Prostate gland (tissue), 2 donors: ENCODE data around the gene NMNAT3. TPM values are rescaled to one million over a fixed set of nuclear protein-coding genes. Genes with fewer than 3 reads are reported as not detected.

Source experiments
- DNase-seq: peaks from one replicate; pipeline ENCODE4 v3.0.0-alpha.2; 2019; ENCODE audit warnings: low spot score
- H3K27ac ChIP-seq, 2 donors: fragments of 200-600 bp; sonication (generic); 2 replicates each; pipeline ENCODE4 v1.5.1; 2017 to 2019
- H3K27me3 ChIP-seq: fragments of 200-600 bp; sonication (generic); replicated peaks from 2 replicates; pipeline ENCODE4 v1.5.1; 2019; ENCODE audit not compliant: insufficient read depth
- H3K36me3 ChIP-seq, 2 donors: fragments of 200-600 bp; sonication (generic); 1 replicate in 1 of 2; 2 replicates in 1 of 2; pipeline versions ENCODE4 v1.5.1 to v1.8.1; 2017 to 2019
- H3K4me1 ChIP-seq: fragments of 200-600 bp; sonication (generic); replicated peaks from 2 replicates; pipeline ENCODE4 v1.5.1; 2019
- H3K4me3 ChIP-seq, 2 donors: fragments of 200-600 bp; sonication (generic); 2 replicates each; pipeline ENCODE4 v1.5.1; 2017 to 2019
- H3K9me3 ChIP-seq: fragments of 200-600 bp; sonication (generic); 2 replicates; pipeline ENCODE4 v1.5.1; 2017
- POLR2A ChIP-seq: fragments of 450-650 bp; IDR thresholded peaks from one replicate; pipeline ENCODE4 v1.6.1; 2016; ENCODE audit warnings: antibody characterized with exemption, mild to moderate bottlenecking
- POLR2AphosphoS5 ChIP-seq: sonication (generic); formaldehyde crosslinking; IDR thresholded peaks from one replicate; pipeline ENCODE4 v1.6.1; 2017; ENCODE audit warnings: antibody characterized with exemption
- WGBS: methylation state at CpG from one replicate; pipeline ENCODE4 v1.1.5; 2018; 5-methylcytosine and 5-hydroxymethylcytosine counted together
- intact Hi-C: fragments of 100-400 bp; cut with DNase I; formaldehyde crosslinking; loops from one replicate; pipeline ENCODE4 v1.14.2; 2022
- total RNA-seq, 2 donors: library from RNA; depleted of rRNA; stranded (reverse); fragments of >200 nt; gene quantifications; one replicate each; pipeline ENCODE4 v1.1.0, GENCODE V29; 2016
- TF ChIP-seq, protein P1 (sequence below), 4 experiments: fragments of 200-600 bp in 2 of 4; fragments of 450-650 bp in 2 of 4; sonication (generic) in 2 of 4; IDR thresholded peaks; 1 replicate in 3 of 4; 2 replicates in 1 of 4; pipeline ENCODE4 v1.5.1; 2016 to 2019; ENCODE audit warnings: antibody characterized with exemption in 4 of 4, mild to moderate bottlenecking in 2 of 4, moderate library complexity in 2 of 4

The NMNAT3 gene
- total RNA-seq, 2 donors from 2014 or later = 11.9 to 15.6 TPM

DNA sequence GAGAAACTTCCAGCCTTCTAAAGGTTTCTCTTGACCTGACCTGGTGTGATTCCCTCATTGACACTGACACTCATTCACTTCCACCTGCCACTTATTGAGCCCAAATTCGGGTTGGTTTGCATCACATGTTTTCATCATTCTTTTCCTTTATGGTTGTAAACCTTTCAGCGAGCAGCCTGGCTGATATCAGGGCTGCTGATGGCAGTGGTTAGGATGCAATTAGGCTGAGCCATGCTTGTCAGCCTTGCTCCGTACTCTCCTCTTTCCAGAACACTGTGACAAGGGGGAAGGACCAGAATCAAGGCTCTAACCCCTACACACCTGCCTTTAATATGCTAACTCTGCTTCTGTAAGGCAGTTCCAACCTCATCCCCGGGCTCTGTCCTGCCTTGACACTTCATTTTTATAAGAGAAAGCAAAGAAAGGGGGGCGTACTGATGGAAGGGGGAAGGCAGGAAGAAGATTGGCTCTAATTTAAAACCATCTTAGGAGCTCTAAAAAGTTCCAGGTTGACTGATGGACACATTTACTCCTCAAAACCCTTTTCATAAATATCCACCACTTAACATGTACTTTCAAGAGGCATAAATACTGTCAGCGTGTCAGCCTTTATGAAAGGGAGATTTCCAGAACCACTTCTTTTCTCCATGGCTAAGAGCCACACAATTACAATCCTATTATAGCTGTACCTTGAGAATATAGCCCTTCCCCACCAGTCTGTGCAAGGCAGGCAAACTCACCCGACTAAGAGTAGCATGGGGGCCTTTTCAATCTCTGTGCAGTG is 5.7 kb downstream of the NMNAT3 start:
- H3K27me3 ChIP-seq = no peaks in the 10 kb centered on the region
- no peak overlapping the region for H3K27ac ChIP-seq
- intact Hi-C loops = no loop called here
- no peaks in the 10 kb centered on the region for H3K36me3 ChIP-seq
- H3K4me1 ChIP-seq = no peaks in the 10 kb centered on the region
- TF ChIP-seq POLR2AphosphoS5 (no peak), POLR2A (no peak)
- TF ChIP-seq, protein P1, sequence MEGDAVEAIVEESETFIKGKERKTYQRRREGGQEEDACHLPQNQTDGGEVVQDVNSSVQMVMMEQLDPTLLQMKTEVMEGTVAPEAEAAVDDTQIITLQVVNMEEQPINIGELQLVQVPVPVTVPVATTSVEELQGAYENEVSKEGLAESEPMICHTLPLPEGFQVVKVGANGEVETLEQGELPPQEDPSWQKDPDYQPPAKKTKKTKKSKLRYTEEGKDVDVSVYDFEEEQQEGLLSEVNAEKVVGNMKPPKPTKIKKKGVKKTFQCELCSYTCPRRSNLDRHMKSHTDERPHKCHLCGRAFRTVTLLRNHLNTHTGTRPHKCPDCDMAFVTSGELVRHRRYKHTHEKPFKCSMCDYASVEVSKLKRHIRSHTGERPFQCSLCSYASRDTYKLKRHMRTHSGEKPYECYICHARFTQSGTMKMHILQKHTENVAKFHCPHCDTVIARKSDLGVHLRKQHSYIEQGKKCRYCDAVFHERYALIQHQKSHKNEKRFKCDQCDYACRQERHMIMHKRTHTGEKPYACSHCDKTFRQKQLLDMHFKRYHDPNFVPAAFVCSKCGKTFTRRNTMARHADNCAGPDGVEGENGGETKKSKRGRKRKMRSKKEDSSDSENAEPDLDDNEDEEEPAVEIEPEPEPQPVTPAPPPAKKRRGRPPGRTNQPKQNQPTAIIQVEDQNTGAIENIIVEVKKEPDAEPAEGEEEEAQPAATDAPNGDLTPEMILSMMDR (IDR thresholded peaks at IDR 0.05) = no peak
- H3K4me3 ChIP-seq = no peak overlapping the region
- no peaks in the 10 kb centered on the region for H3K9me3 ChIP-seq
- WGBS = 70% methylated on average over 7 of the region's 7 CpGs
- DNase-seq = no peak

DNA sequence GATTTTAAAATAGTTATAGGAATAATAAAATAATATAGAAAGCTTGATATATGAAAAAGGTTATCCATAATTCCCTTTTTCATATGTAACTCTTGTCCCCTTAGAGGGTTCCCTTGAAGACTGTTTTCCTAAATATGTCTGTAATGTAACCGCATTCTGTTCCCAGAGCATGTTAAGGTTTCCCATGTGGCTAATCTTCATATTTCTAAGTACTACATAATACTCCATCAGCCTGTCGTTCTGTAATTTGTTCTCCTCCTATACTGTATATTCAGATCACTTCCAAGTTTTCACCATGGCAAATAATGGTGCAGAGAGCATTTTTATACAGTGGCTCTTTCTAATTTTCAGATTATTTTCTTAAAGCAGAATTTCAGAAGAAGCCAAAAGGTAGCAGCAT is 6.7 kb downstream of the NMNAT3 start:
- Histone ChIP-seq H3K27ac (no peak overlapping the region), H3K36me3 (no peaks in the 10 kb centered on the region), H3K4me3 (no peak overlapping the region), H3K27me3 (no peaks in the 10 kb centered on the region), H3K4me1 (no peaks in the 10 kb centered on the region), H3K9me3 (no peaks in the 10 kb centered on the region)
- TF ChIP-seq POLR2AphosphoS5 (no peak), POLR2A (no peak)
- TF ChIP-seq, protein P1 (IDR thresholded peaks at IDR 0.05) = no peak
- 87% methylated on average over 2 of the region's 2 CpGs for WGBS
- intact Hi-C loops = no loop called here
- DNase-seq = no peak

DNA sequence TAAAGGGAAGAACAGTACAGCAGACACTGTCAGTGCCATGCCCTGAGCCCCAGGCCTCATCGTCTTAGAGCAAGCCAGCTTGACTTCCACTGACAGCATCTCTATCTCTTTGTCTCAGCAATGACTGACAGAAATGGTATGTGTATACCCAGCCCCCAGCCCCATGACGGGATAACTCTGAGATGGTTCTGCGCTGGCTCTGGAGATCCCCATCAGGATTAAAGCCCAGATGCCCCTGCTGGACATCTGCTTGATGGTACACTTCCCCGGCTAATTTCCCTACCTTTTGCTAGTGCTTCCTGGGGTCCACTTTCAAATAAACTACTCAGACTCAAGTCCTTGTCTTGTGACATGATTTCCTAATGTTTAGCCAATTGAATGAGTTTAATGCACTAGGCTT is 7.6 kb downstream of the NMNAT3 start:
- no peak for DNase-seq
- Histone ChIP-seq H3K4me3 (no peak overlapping the region), H3K4me1 (no peaks in the 10 kb centered on the region), H3K27me3 (no peaks in the 10 kb centered on the region), H3K9me3 (no peaks in the 10 kb centered on the region), H3K36me3 (no peaks in the 10 kb centered on the region), H3K27ac (no peak overlapping the region)
- no peak for TF ChIP-seq POLR2A
- no peak for TF ChIP-seq POLR2AphosphoS5
- TF ChIP-seq, protein P1 (IDR thresholded peaks at IDR 0.05) = no peak
- 100% methylated on average over 4 of the region's 4 CpGs for WGBS
- intact Hi-C loops = no loop called here

DNA sequence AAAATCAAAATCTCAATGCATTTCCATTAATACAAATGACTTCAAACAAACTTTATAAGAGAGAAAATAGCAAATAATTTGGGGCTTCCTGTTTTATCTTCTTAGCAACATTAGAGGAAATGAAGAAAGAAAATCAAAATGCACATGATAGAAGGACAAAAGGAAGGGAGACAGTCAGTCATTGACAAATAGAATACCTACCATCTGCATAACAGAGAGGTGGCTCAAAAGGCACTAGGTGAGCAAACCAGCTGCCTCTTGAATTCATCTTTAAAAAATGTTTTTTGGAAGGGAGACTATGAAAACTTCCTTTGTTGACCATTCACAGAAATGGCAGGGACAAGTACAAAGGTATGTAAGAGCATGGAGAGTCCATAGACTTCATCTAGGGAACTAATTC is 9.4 kb downstream of the NMNAT3 start:
- H3K36me3 ChIP-seq = no peaks in the 10 kb centered on the region
- no peaks in the 10 kb centered on the region for H3K4me1 ChIP-seq
- intact Hi-C loops = no loop called here
- no peaks in the 10 kb centered on the region for H3K9me3 ChIP-seq
- H3K27me3 ChIP-seq = no peaks in the 10 kb centered on the region
- H3K4me3 ChIP-seq = no peak overlapping the region
- H3K27ac ChIP-seq = no peak overlapping the region
- DNase-seq = no peak
- no peak for TF ChIP-seq POLR2A
- no peak for TF ChIP-seq POLR2AphosphoS5
- TF ChIP-seq, protein P1 (IDR thresholded peaks at IDR 0.05) = no peak

DNA sequence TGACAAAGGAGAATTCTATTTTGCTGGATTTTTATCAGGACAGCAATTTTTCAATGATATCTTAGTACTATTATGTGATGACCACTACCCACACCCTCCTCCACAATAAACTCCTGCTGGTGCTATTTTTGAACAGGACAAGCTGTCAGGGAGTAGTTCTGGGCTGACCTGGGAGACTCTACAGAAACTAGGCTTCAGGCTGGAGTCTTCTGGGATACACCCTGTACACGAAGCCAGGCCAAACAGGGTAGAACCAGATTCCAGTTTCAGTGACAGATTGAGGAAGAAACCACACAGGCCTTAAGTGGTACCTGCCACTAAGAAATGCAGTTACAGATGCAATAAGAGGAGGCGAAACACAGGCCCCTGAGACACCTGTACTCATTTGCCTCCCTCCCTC is 12.8 kb downstream of the NMNAT3 start:
- Histone ChIP-seq H3K27ac (no peak overlapping the region), H3K27me3 (no peaks in the 10 kb centered on the region), H3K9me3 (no peaks in the 10 kb centered on the region), H3K4me3 (no peak overlapping the region), H3K36me3 (no peaks in the 10 kb centered on the region), H3K4me1 (no peaks in the 10 kb centered on the region)
- WGBS = 95% methylated on average over 2 of the region's 2 CpGs
- intact Hi-C loops = no loop called here
- DNase-seq = no peak
- no peak for TF ChIP-seq POLR2AphosphoS5
- TF ChIP-seq, protein P1 (IDR thresholded peaks at IDR 0.05) = no peak
- TF ChIP-seq POLR2A = no peak
